Thyroid gland (tissue), 4 donors: ENCODE measurements around the gene SMIM29.
"Not testable (repeated sequence)": the region's sequence is repeated elsewhere in the genome, so short reads cannot be mapped to it uniquely, and the experiment has no call there.

Experiments used
- POLR2A ChIP-seq, 2 donors: fragments of 450-650 bp; IDR thresholded peaks; one replicate each; pipeline ENCODE4 v1.6.1; 2017; ENCODE audit warnings: antibody characterized with exemption in 2 of 2, mild to moderate bottlenecking in 2 of 2, moderate library complexity in 1 of 2
- TF ChIP-seq, protein P1 (sequence below), 6 experiments: fragments of 200-600 bp in 3 of 6; fragments of 450-650 bp in 3 of 6; sonication (generic) in 3 of 6; IDR thresholded peaks; one replicate each; pipeline ENCODE4 v1.5.1; 2016 to 2019; ENCODE audit warnings: antibody characterized with exemption in 6 of 6, mild to moderate bottlenecking in 2 of 6, inconsistent platforms in 1 of 6, moderate library complexity in 1 of 6

DNA sequence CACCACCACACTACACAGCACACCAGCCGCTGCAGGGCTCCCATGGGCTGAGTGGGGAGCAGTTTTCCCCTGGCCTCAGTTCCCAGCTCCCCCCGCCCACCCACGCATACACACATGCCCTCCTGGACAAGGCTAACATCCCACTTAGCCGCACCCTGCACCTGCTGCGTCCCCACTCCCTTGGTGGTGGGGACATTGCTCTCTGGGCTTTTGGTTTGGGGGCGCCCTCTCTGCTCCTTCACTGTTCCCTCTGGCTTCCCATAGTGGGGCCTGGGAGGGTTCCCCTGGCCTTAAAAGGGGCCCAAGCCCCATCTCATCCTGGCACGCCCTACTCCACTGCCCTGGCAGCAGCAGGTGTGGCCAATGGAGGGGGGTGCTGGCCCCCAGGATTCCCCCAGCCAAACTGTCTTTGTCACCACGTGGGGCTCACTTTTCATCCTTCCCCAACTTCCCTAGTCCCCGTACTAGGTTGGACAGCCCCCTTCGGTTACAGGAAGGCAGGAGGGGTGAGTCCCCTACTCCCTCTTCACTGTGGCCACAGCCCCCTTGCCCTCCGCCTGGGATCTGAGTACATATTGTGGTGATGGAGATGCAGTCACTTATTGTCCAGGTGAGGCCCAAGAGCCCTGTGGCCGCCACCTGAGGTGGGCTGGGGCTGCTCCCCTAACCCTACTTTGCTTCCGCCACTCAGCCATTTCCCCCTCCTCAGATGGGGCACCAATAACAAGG is 3.6 kb downstream of the SMIM29 start:
- TF ChIP-seq, protein P1, sequence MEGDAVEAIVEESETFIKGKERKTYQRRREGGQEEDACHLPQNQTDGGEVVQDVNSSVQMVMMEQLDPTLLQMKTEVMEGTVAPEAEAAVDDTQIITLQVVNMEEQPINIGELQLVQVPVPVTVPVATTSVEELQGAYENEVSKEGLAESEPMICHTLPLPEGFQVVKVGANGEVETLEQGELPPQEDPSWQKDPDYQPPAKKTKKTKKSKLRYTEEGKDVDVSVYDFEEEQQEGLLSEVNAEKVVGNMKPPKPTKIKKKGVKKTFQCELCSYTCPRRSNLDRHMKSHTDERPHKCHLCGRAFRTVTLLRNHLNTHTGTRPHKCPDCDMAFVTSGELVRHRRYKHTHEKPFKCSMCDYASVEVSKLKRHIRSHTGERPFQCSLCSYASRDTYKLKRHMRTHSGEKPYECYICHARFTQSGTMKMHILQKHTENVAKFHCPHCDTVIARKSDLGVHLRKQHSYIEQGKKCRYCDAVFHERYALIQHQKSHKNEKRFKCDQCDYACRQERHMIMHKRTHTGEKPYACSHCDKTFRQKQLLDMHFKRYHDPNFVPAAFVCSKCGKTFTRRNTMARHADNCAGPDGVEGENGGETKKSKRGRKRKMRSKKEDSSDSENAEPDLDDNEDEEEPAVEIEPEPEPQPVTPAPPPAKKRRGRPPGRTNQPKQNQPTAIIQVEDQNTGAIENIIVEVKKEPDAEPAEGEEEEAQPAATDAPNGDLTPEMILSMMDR (IDR thresholded peaks at IDR 0.05): not testable (repeated sequence)
- TF ChIP-seq POLR2A (IDR thresholded peaks at IDR 0.05): not testable (repeated sequence)
